ENCODE data around the gene OTUD5. TPM values are rescaled to one million over a fixed set of nuclear protein-coding genes. Genes with fewer than 3 reads are reported as not detected.

The OTUD5 gene
- total RNA-seq, 1 donor from 2014 or later, result 64.5 TPM

Other genes starting within 250 kb of the OTUD5 start
- not detected in 3 replicates for gene GLOD5, start 195.9 kb downstream of the OTUD5 start, total RNA-seq
- not detected in 3 replicates for gene GATA1, start 171.0 kb downstream of the OTUD5 start, total RNA-seq
- 196 to 205 TPM (median 200 TPM) in 3 replicates for gene HDAC6, start 155.5 kb downstream of the OTUD5 start, total RNA-seq
- 0.33 to 0.63 TPM (median 0.54 TPM) in 3 replicates for gene ERAS, start 131.1 kb downstream of the OTUD5 start, total RNA-seq
- gene PCSK1N, start 122.0 kb downstream of the OTUD5 start, total RNA-seq, result 41.6 to 46.9 TPM (median 42.8 TPM) in 3 replicates
- gene TIMM17B, start 59.8 kb downstream of the OTUD5 start, total RNA-seq, result 64.7 to 68.2 TPM (median 67.6 TPM) in 3 replicates
- 62.2 to 64.9 TPM (median 64.3 TPM) in 3 replicates for gene PQBP1, start 59.7 kb downstream of the OTUD5 start, total RNA-seq
- gene SLC35A2, start 46.0 kb downstream of the OTUD5 start, total RNA-seq, result 42.2 to 45.9 TPM (median 43.8 TPM) in 3 replicates
- 9.3 to 10.3 TPM (median 9.7 TPM) in 3 replicates for gene PIM2, start 38.6 kb downstream of the OTUD5 start, total RNA-seq
- gene KCND1, start 14.2 kb upstream of the OTUD5 start, total RNA-seq, result 5.1 to 6.1 TPM (median 5.6 TPM) in 3 replicates
- gene GRIPAP1, start 44.7 kb upstream of the OTUD5 start, total RNA-seq, result 64.4 to 69.7 TPM (median 68.4 TPM) in 3 replicates
- 52.5 to 54.2 TPM (median 53.2 TPM) in 3 replicates for gene TFE3, start 85.8 kb upstream of the OTUD5 start, total RNA-seq
- gene CCDC120, start 101.4 kb upstream of the OTUD5 start, total RNA-seq, result 33.5 to 35.1 TPM (median 33.7 TPM) in 3 replicates
- gene PRAF2, start 116.4 kb upstream of the OTUD5 start, total RNA-seq, result 30.5 to 32.0 TPM (median 31.7 TPM) in 3 replicates
- gene WDR45, start 122.3 kb upstream of the OTUD5 start, total RNA-seq, result 48.6 to 59.9 TPM (median 53.2 TPM) in 3 replicates
- gene GPKOW, start 166.1 kb upstream of the OTUD5 start, total RNA-seq, result 16.4 to 18.2 TPM (median 17.2 TPM) in 3 replicates
- gene MAGIX, start 205.2 kb upstream of the OTUD5 start, total RNA-seq, result 6.3 to 7.1 TPM (median 6.4 TPM) in 3 replicates
- gene PLP2, start 214.3 kb upstream of the OTUD5 start, total RNA-seq, result 37.5 to 38.1 TPM (median 37.8 TPM) in 3 replicates
- 11.9 to 13.5 TPM (median 13.4 TPM) in 3 replicates for gene PRICKLE3, start 228.8 kb upstream of the OTUD5 start, total RNA-seq
- 0.27 to 0.33 TPM (median 0.32 TPM) in 3 replicates for gene SYP, start 242.6 kb upstream of the OTUD5 start, total RNA-seq

Data from mesothelial cell of epicardium (in vitro differentiated cells).